Measurements from ENCODE around the gene FBLN1.
"Not testable (repeated sequence)": the region's sequence is repeated elsewhere in the genome, so short reads cannot be mapped to it uniquely, and the experiment has no call there.

The FBLN1 gene

DNA sequence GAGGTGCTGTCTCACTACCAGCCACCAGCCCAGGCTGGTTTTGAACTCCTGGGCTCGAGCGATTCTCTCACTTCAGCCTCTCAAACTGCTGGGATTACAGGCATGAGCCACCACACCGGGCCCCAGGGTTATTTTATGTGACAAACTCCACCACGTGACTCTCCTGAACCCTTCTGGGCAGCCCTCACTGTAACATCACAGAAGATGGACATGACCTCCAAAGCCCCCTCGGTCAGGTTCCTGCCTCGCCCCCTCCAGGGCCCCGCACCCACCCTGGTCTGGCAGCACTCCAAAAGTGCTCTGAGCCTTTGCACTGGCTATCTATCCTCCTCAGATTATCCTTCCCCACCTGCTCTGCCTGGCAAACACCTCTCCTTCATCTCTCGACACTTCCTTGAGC is 45.9 kb upstream of the FBLN1 start:
- Mint-ChIP-seq H3K4me3 (no peak overlapping the region), H3K4me1 (peaks cover 66% of the 10 kb centered on the region), H3K36me3 (ENCODE audit: low read depth) (no peaks in the 10 kb centered on the region), H3K27me3 (ENCODE audit: low read depth) (peaks cover 21% of the 10 kb centered on the region), H3K27ac (peak overlapping the region; percentile 69 to 91 (median 78)), H3K9me3 (no peaks in the 10 kb centered on the region)
- TF ChIP-seq, protein P1, sequence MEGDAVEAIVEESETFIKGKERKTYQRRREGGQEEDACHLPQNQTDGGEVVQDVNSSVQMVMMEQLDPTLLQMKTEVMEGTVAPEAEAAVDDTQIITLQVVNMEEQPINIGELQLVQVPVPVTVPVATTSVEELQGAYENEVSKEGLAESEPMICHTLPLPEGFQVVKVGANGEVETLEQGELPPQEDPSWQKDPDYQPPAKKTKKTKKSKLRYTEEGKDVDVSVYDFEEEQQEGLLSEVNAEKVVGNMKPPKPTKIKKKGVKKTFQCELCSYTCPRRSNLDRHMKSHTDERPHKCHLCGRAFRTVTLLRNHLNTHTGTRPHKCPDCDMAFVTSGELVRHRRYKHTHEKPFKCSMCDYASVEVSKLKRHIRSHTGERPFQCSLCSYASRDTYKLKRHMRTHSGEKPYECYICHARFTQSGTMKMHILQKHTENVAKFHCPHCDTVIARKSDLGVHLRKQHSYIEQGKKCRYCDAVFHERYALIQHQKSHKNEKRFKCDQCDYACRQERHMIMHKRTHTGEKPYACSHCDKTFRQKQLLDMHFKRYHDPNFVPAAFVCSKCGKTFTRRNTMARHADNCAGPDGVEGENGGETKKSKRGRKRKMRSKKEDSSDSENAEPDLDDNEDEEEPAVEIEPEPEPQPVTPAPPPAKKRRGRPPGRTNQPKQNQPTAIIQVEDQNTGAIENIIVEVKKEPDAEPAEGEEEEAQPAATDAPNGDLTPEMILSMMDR (IDR thresholded peaks at IDR 0.05; ENCODE audit: unreplicated experiment in 3 of 3), result no peak

DNA sequence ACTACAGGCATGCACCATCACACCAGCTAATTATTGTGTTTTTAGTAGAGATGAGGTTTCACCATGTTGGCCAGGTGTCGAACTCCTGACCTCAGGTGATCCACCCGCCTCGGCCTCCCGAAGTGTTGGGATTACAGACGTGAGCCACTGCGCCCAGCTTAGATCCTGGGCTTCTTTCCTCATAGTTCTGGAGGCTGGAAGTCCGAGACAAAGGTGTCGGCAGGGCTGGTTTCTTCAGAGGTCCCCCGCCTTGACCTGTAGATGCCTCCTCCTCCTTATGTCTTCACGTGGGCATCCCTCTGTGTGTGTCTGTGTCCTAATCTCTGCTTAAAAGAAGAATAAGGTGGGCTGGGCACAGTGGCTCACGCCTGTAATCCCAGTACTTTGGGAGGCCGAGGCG is 44.2 kb upstream of the FBLN1 start:
- Mint-ChIP-seq H3K4me1 (peaks cover 50% of the 10 kb centered on the region), H3K36me3 (ENCODE audit: low read depth) (no peaks in the 10 kb centered on the region), H3K9me3 (peaks cover 3% of the 10 kb centered on the region), H3K27me3 (ENCODE audit: low read depth) (peaks cover 16% of the 10 kb centered on the region), H3K4me3 (no peak overlapping the region), H3K27ac (peak overlapping the region in 2 of 3 experiments; percentile 65 to 99)
- TF ChIP-seq, protein P1 (IDR thresholded peaks at IDR 0.05; ENCODE audit: unreplicated experiment in 3 of 3), result no peak

DNA sequence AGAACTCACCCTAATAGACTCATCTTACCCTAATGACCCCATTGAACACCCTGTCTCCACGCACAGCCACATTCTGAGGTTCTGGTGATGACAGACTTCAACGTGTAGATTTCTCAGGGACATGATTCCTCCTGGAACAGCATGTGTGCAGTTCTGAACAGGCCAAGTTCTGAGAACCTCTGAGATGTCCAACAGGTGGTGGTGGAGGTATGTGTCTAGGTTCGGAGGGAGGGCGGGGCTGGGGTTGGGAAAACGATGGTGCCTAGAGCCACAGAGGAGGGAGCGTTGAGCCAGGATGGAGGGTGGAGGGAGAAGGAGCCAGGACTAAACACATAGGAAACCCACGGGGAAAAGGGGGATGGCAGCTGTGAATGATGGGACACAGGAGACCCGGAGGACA is 43.4 kb upstream of the FBLN1 start:
- H3K27ac Mint-ChIP-seq, result peak overlapping the region; percentile 37 to 99 (median 73)
- H3K36me3 Mint-ChIP-seq (ENCODE audit: low read depth), result peaks cover 2% of the 10 kb centered on the region
- H3K4me1 Mint-ChIP-seq, result peaks cover 46% of the 10 kb centered on the region
- peaks cover 6% of the 10 kb centered on the region for H3K9me3 Mint-ChIP-seq
- no peak overlapping the region for H3K4me3 Mint-ChIP-seq
- TF ChIP-seq, protein P1 (IDR thresholded peaks at IDR 0.05; ENCODE audit: unreplicated experiment in 3 of 3), result no peak
- peaks cover 15% of the 10 kb centered on the region for H3K27me3 Mint-ChIP-seq (ENCODE audit: low read depth)

DNA sequence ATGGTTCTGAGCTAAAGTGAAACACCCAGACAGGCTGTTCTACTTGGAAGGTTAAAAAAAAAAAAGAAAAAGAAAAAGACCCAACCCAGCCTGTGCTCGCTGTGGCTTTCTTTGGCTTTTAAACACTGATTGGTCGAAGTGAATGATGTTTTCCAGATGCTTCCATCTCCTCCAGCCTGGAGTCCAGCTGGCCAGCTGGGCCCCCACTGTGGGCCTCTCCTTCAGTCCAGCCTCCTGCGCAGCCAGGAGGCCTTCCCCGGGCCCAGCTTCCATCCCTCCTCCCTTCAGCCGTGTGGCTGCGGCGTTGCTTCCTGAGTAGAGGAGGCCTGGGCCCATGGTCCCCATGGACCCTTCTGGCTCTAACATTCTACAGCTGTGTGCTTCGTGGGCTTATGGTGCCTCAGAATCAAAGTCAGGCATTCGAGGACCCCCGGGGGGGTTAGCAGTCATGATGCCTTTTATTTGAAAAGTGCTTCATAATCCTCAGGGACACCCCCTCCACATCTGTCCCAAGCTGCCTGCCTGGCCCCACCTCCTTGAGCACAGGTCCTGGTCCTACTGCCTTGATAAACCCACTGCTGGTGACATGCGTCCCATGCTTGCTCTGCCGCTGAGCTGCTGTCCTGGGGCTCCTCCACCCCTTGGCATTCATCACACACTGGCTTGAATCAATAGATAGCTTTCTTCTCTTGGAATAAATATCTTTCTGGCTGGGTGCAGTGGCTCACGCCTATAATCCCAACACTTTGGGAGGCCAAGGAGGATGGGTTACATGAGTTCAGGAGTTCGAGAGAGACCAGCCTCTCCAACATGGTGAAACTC is 42.2 kb upstream of the FBLN1 start:
- peak overlapping the region; percentile 94 to 99 (median 97) for H3K27ac Mint-ChIP-seq
- H3K36me3 Mint-ChIP-seq (ENCODE audit: low read depth), result peaks cover 6% of the 10 kb centered on the region
- H3K27me3 Mint-ChIP-seq (ENCODE audit: low read depth), result peaks cover 15% of the 10 kb centered on the region
- H3K4me1 Mint-ChIP-seq, result peaks cover 41% of the 10 kb centered on the region
- TF ChIP-seq, protein P1 (IDR thresholded peaks at IDR 0.05; ENCODE audit: unreplicated experiment in 3 of 3), result no peak
- peaks cover 12% of the 10 kb centered on the region for H3K9me3 Mint-ChIP-seq
- peak overlapping the region in 1 of 3 experiments; percentile 41 for H3K4me3 Mint-ChIP-seq

DNA sequence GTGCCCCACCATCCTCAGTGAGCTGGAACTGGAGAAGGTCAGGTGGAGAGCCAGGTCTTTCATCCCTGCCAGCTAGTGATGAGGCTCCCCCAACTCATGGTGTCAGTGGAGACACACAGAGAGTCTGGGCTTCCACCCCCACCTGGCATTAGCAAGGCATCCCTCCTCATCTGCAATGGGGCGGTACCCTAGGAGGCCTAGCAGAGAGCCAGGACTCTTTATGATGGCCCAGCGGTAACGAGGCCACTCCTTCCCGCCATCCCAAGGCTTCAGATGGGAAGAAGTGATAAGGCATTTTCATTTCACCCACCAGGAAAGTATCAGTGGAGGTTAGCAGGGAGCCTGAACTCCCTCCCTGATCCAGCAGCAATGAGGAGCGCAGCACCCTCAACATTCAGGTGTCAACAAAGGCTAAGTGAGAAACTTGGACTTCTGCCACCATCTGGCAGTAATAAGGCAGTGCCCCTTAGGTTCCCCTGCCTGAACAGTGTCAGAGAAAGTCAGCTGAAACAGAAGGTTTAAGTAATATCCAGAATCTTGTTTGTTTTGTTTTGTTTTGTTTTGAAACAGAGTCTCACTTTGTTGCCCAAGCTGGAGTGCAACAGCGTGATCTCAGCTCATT is 40.5 kb upstream of the FBLN1 start:
- Mint-ChIP-seq H3K4me1 (peaks cover 46% of the 10 kb centered on the region), H3K36me3 (ENCODE audit: low read depth) (peaks cover 11% of the 10 kb centered on the region), H3K27me3 (ENCODE audit: low read depth) (peaks cover 9% of the 10 kb centered on the region), H3K4me3 (no peak overlapping the region), H3K27ac (peak overlapping the region; percentile 94 to 99 (median 97)), H3K9me3 (peaks cover 18% of the 10 kb centered on the region)
- TF ChIP-seq, protein P1 (IDR thresholded peaks at IDR 0.05; ENCODE audit: unreplicated experiment in 3 of 3), result peak in 1 of 3 experiments; percentile 44

DNA sequence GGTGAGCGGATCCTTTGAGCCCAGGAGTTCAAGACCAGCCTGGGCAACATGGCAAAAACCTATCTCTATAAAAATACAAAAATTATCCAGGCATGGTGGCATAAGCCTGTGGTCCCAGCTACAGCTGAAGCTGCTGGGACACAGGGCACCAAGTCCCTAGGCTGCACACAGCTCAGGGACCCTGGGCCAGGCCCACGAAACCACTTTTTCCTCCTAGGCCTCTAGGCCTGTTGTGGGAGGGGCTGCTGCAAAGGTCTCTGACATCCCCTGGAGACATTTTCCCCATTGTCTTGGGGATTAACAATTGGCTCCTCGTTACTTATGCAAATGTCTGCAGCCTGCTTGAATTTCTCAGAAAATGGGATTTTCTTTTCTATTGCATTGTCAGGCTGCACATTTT is 39.0 kb upstream of the FBLN1 start:
- Mint-ChIP-seq H3K4me1 (peaks cover 45% of the 10 kb centered on the region), H3K9me3 (peaks cover 21% of the 10 kb centered on the region), H3K36me3 (ENCODE audit: low read depth) (peaks cover 11% of the 10 kb centered on the region)
- H3K27me3 Mint-ChIP-seq (ENCODE audit: low read depth); H3K4me3 Mint-ChIP-seq; H3K27ac Mint-ChIP-seq: not testable (repeated sequence)

Measured in nephron (organoid).